ENCODE results near the gene FAM120A.

DNA sequence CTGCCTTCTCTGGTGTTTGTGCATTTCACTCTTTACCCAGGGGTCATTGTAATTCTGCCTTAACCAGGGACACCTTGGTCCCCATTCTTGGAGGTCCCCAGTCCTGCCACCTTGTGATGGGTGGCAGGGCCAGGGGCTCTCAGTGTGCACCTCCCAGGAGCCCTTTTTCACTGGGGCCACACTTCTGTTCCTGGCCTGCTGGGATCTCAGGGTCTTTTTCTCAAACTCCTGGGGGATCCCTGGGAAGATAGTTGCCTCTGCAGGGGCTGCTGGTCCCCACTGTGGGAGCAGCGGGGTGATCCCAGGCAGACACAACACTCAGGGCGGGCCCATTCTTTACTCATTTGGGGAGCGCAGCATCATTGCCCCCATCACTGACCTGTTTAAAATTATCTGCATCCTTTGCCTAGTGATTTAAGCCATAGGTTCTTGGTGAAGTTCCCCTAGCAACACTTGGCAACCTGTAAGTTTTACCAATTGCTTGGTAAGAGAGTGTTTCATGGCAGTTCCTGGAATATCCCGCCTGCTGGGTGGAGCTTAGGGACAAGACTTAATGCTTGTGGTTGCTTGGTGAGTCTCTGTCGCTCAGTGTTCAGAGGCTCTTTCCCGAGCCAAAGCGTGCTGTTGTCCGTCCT lies 140.6 kb downstream of the FAM120A start:
- TF ChIP-seq, protein P1, sequence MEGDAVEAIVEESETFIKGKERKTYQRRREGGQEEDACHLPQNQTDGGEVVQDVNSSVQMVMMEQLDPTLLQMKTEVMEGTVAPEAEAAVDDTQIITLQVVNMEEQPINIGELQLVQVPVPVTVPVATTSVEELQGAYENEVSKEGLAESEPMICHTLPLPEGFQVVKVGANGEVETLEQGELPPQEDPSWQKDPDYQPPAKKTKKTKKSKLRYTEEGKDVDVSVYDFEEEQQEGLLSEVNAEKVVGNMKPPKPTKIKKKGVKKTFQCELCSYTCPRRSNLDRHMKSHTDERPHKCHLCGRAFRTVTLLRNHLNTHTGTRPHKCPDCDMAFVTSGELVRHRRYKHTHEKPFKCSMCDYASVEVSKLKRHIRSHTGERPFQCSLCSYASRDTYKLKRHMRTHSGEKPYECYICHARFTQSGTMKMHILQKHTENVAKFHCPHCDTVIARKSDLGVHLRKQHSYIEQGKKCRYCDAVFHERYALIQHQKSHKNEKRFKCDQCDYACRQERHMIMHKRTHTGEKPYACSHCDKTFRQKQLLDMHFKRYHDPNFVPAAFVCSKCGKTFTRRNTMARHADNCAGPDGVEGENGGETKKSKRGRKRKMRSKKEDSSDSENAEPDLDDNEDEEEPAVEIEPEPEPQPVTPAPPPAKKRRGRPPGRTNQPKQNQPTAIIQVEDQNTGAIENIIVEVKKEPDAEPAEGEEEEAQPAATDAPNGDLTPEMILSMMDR (IDR thresholded peaks at IDR 0.05): no peak
- no peak for TF ChIP-seq ZNF232 (CRISPR knock-in tag; IDR thresholded peaks at IDR 0.05)
- no peak for TF ChIP-seq CBFB (CRISPR knock-in tag; IDR thresholded peaks at IDR 0.05; ENCODE audit: low read depth)

All from WTC11 (cell line).